Activated T-helper 1 cell treated with anti-CD3 and anti-CD28 coated beads, Interleukin-2, amount 50 U/mL, for 16 hours (primary cell): ENCODE measurements around the gene HTT.

Experiments used
- DNase-seq, 2 donors: peaks; one replicate each; pipeline ENCODE4 v3.0.0-alpha.2; 2020; ENCODE audit warnings: low read depth in 1 of 2, low spot score in 1 of 2

HTT gene

DNA sequence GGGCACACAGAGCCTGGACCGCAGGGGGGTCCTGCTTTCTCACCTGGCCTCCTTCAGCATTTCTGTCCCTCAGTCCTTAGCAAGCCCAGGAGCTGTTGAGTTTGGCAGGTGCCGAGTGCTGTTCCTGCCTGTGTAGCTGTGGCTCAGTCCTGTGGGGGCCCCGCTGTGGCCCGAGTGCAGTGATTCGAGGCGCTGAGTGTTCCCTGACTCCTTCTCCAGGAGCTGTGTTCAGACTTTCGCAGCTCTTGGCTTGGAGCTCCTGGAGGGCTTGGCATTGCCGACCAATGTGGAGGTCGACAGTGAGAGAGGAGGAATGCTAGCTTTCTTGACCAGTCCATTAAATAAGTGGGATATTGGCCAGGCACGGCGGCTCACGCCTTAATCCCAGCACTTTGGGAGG, 124.4 kb downstream of the HTT start:
- no peak for DNase-seq

DNA sequence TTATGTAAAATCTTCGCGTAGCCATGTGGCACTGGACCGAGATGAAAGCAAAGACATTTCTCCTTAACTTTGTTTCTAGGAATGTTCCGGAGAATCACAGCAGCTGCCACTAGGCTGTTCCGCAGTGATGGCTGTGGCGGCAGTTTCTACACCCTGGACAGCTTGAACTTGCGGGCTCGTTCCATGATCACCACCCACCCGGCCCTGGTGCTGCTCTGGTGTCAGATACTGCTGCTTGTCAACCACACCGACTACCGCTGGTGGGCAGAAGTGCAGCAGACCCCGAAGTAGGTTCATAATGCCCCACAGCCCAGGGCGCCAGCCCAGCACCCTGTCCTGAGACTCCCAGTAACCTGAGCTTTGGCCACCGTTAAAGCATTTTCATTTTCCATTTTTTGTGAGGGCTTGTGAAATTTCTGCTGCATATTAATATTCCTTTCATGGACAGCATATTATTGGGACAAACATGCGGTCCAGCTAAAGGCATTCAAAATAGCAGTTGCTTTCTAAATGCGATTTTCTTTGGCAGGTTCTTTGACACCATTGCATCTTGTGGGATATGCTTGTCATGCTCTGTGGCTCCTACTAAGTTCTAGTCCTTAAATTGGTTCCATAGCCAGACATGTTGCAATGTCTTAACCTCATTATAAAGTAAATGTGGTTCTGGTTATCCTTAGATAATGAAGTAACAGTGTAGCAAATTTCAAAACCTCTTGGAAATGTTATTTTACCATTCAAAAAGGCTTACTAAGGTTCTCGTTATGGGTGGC, 125.4 kb downstream of the HTT start:
- no peak for DNase-seq

DNA sequence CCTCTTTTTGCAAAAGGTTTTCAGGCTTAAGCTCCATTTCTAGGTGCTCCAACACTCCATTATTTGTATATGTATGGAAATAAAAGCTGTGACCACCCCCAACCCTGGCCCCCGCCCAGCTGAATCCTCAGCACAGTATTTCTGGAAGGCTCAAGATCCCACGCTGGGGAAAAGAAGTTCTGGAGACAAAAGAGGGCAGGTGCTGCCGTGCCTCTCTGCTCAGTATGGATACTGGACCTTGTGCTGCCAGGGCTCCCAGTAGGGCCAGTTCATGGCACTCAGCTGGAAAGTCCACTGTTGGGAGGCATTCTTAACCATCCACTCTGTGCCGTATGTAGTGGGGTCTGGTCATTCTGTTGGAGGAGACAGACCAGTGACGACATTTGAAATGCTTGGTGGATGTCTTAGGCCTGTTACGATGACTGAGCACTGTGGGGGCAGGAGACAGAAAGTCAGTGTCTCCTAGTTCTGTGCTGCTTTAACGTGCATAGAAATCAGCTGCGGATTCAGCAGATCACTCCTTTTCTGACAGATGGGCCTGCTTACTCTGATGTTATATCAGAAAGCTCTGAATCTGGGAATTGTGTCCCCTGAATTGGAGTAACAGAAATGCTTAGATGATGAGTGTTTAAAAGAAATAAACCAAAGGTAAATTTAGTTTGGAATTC, 126.1 kb downstream of the HTT start:
- DNase-seq: no peak

DNA sequence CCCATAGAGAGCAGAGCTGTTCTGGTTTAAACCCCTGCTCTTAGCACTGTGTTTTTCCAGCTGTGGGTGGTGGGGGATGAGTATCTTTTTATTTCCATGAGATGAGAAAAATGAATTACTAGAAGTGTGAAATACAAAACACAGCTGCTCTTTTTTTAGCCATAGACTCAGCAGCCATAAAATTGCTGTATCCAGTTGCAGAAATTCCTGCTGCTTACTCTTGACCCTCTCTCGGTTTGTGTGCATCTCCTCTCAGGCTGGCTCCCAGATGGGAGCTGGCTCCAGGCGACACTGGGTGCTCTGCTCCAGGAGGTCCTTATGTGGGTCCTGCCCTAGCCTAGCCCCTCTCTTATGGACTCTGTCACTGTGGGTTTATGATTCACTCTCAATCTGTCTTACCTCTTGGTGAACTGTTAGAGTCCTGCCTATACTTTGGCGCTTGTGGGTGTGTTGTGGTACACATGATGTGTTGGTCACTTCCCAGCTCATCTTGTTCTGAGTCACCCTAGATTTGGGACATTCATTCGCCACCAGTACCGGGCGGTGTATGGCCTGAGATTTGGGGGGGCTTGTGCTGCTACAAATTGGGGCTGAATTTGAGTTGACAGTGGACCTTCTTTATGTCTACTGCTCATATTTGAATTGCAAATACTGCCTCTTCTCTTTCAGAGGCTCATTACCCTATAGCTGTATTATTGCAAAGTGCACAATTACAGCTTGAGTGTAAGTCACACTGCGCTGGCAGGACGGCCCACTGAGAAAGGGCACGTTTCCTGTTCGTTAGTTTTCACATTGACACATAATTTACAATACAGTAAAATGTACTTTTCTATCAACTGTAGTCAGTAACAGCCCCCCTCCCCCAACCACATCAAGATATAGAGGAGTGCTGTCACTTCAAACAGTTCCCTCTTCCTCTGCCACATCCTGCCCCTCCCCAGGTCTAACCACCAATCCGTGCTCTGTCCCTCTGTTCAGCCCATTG, 127.5 kb downstream of the HTT start:
- peak; percentile 29 to 37 for DNase-seq

DNA sequence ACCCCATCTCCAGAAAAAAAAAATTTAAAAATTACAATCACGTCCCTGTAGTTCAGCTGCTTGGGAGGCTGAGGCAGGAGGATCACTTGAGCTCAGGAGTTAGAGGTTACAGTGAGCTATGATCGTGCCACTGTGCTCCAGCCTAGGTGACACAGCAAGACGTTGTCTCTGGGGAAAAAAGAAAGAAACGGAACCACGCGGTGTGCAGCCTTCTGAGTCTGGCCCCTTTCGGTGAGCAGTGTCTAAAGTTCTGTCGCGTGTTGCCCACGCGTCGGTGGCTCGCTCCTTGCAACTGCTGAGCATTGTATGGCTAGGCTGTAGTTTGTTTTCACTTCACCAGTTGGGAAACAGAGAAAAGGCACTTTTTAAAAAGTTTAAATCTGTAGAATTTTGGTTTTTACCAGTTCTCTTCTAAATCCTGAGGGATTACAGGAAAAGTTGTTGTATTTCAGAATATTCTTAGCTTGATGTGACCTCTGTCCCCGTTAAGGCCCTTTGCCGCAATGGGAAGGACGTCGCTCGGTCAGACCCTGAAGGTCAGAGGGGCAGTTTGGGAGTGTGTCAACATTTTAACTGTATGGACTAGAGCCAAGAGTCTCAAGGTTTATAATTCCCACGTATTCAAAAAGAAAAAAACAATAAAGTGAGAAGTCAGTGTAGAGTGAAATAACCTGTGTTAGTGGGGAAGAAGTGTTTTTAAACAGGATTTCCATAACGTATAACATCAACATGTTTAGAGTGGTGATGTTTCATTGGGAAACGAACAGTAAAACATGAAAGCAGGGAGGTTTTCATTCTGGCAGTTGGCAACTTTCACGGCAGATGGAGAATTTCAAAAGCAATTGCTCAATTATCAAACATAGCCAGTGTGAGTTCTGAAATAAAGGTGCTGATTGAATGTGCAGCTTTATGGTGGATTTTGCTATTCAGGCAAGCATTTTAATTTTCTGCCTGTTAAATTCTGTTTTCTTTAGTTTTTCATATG, 128.6 kb downstream of the HTT start:
- DNase-seq: no peak

DNA sequence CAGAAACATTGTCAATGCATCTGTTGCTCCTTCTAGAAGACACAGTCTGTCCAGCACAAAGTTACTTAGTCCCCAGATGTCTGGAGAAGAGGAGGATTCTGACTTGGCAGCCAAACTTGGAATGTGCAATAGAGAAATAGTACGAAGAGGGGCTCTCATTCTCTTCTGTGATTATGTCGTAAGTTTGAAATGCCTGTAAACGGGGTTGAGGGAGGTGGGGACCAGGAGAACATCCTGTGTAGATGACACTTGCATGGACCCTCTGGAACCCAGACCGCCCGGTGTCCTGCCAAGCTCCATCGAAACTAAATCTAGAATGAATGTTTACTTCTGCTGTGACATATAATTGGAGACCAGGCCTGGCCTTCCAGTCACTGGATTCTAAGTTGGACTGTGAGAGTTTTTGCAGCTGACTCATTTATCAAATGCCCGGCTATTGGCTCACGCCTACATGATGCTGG, 129.5 kb downstream of the HTT start:
- DNase-seq: no peak

DNA sequence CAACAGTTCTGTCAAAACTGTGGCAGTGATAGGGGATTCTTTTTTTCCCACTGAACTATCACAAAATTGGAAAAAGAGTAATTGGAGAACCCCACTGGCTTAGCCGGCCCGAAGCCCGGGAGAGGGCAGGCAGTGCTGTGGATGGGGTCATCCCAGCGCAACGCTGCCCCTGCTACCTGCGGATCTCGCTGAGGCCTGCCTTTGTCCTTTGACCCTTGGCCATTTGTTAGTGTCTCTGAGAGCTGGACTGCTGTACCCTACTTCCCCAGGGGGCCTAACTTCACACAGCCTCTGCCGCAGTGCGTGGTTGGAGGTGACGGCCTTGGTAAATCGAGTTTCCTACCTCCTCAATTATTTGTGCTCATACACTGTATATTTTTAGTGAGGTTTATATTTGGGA, 131.5 kb downstream of the HTT start:
- DNase-seq: no peak

DNA sequence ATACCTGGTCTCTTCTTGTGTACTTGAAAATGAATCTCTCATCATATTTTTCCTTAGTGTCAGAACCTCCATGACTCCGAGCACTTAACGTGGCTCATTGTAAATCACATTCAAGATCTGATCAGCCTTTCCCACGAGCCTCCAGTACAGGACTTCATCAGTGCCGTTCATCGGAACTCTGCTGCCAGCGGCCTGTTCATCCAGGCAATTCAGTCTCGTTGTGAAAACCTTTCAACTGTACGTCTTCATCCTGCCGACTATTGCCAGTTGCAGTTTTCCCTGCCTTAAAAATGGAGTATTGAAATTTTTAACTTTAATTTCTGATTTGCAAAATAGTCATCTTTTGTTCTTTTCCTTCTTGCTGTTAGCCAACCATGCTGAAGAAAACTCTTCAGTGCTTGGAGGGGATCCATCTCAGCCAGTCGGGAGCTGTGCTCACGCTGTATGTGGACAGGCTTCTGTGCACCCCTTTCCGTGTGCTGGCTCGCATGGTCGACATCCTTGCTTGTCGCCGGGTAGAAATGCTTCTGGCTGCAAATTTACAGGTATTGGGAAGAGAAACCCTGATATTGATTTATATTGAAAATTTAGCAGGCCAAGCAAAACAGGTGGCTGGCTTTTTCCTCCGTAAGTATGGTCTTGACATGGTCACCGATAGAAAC, 132.1 kb downstream of the HTT start:
- DNase-seq: no peak

DNA sequence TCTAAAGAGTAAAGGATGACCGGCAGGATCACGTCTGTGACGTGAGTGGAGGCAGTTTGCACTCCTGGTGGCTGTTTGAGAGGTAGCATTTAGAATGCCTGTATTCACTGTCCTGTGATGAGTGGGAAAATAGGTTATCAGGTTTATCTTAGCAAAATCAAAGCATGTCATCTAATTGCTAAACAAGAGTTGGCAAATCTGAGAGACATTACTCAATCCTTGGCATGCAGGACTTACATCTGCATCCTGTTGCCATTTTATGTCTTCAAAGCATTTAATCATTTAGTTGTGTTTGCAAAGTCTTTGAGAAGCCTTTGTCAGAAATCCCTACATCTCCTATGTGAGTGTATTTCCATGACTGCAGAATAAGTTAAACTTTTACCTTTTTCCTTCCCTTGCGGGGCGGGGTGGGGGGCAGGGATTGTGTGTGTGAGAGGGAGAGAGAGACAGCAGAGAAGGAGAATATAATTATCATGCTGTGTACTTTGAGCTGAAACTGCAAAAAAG, 133.1 kb downstream of the HTT start:
- no peak for DNase-seq

DNA sequence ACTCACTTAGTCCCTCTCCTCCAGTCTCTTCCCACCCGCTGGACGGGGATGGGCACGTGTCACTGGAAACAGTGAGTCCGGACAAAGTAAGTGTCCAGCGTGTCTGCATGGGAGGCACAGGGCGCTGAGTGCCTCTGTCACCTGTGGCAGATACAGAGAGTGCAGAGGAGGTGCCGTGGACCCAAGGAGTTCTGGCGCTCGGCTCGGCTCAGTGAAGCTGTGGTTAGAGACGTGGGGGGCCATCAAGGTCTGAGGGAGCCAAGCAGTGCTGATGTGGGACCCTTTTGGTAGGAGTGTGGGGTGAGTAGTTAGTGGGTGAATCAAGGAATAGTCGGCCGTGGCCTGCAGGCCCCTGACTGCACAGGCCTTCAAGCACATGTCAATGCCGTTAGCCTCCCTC, 134.3 kb downstream of the HTT start:
- no peak for DNase-seq

DNA sequence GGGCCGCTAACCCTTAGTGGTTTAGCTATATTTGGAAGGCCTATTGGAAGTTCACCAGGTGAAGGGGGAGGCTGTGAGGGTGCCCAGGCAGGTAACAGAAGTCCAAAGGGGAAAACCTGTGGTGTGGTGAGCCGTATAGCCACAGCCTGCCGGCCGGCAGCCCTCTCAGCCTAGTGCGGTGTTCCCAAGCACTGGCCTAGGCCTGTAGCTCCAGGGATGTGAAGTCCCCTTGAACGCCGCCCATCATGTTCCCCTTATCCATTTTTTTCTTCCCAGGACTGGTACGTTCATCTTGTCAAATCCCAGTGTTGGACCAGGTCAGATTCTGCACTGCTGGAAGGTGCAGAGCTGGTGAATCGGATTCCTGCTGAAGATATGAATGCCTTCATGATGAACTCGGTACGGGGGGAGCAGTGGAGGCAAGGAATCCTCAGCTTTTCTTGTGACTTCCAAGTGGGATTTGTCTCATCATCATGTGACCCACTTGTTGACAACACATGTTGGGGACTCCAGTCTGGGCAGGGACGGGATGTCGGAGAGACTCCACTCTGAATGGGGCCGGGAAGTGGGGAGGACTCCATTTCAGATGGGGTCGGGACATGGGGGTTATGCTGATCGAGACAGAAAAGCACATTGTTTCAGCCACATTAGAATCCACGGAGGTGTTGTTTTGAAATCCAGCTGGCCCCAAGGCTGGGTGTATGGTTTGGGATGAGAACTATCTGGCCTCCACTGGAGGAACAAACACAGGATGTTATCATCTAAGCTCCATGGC, 135.3 kb downstream of the HTT start:
- DNase-seq: no peak

DNA sequence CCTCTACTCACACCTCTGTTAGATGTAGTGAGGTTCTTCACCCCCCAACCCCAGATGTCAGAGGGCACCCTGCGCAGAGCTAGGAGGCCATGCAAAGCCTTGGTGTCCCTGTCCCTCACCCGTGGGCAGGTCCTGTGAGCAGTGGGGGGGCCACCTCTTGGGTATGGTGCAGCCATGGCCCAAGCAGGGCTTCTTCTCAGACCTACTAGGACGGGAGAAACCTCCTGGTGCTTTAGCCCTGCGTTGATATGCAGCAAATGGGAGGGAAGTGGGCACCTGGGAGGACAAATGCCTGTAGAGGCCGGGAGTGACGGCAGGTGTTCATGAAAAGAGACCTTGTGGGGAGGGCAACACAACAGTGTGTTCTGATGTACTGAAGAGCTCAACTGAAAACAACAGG, 136.0 kb downstream of the HTT start:
- DNase-seq: no peak

DNA sequence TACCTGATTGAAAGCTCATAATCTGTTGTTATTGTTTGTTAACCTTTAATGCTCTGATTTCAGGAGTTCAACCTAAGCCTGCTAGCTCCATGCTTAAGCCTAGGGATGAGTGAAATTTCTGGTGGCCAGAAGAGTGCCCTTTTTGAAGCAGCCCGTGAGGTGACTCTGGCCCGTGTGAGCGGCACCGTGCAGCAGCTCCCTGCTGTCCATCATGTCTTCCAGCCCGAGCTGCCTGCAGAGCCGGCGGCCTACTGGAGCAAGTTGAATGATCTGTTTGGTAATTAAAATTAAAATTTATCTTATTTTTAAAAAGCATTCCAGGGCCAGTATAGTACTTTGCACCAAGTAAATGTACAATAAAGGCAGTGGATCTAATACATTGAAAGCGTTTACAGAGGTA, 137.4 kb downstream of the HTT start:
- DNase-seq: no peak

DNA sequence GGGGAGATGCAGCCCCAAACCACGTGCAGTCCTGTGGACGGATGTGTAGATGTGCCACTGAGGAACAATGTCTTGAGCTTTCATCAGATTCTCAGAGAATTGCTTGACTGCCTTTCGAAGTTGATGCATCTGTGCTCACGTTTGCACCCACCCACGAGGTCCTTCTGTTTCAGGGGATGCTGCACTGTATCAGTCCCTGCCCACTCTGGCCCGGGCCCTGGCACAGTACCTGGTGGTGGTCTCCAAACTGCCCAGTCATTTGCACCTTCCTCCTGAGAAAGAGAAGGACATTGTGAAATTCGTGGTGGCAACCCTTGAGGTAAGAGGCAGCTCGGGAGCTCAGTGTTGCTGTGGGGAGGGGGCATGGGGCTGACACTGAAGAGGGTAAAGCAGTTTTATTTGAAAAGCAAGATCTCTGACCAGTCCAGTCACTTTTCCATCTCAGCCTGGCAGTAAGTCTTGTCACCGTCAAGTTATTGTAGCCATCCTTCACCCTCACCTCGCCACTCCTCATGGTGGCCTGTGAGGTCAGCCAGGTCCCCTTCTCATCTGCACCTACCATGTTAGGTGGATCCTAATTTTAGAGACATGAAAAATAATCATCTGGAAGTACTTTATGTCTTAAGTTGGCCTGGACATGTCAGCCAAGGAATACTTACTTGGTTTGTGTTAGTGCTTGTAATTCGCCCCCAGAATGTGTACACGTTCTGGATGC, 138.1 kb downstream of the HTT start:
- no peak for DNase-seq

DNA sequence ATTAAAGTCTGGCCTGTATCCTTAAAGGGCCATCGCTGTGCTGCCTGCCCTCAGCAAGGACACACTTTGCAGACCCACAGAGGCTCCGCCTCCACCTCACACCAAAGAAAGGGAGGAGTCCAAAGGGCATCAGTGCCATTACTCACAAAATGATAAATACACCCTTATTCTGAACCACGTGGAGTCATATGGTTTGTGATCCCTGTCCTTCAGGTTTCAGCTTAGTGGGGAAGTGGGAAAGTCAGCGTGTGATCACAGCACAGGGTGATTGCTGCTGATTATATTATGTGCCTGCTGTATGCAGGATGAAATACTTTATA, 138.6 kb downstream of the HTT start:
- DNase-seq: no peak

DNA sequence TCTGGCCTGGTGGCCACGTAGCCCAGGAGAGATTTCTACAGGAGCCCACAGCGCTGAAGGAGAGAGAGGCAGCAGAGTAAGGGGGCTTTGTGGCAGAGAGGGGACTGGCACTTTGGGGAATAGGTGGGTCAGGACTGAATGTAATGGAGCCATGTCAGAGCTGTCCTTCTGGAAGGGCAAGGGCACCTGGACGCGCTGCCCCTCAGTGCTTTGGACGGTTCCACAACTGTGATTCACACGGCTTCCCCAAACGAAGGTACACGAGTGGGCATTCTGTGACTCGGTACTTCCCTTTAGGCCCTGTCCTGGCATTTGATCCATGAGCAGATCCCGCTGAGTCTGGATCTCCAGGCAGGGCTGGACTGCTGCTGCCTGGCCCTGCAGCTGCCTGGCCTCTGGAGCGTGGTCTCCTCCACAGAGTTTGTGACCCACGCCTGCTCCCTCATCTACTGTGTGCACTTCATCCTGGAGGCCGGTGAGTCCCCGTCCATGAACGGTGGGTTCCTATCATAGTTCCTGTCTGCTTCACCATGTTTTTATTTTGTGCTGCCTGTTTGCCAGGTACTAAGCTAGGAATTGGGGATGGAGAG, 139.3 kb downstream of the HTT start:
- DNase-seq: no peak

DNA sequence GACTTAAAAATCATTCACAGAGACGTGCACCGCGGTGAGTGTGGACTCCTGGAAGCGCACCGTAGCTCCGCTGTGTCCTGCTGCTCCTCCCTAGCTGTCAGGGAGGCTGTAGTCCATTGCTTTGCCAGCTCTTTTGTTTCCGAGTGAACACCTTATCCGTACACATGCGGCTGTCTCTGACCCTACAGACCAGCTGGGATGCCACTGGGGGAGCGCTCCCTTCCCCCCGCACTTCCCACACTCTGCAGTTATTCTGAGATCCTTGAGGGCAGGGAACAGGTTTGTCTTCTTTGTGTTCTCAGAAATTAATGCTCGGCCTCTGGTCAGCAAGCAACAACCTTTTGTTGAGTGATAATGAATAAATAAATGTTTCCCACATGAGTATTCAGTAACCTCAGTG, 140.8 kb downstream of the HTT start:
- DNase-seq: no peak

DNA sequence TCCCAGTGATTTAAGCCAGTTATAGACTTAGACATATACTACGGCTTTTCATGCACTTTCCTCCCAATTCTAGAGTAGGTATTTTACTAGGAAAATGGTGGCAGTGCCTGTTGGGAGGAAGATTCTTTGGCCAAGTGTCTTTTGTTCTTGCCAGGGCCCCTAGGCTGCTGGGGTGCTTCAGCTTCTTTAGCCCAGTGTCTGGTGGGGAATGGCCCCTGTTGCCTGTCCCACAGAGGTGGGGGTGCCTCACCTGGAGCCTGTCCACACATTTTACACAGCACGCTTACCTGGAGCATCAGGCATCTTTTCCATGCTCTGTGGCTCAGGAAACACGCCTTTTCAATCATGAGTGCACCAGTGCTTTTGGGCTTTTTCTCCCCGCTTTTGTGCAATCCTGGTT, 141.3 kb downstream of the HTT start:
- no peak for DNase-seq
